A673 (cell line): ENCODE data around the gene PANX2. TPM values are rescaled to one million over a fixed set of nuclear protein-coding genes. Genes with fewer than 3 reads are reported as not detected.

Source experiments
- BruUV-seq: library from RNA; stranded (reverse); fragments of 400-500 nt; replicated peaks from 2 replicates; lab custom pipeline; 2021; lab: Mats Ljungman, UMichigan
- CTCF ChIA-PET: fragments of 300-600 bp; sonication (Branson Sonifier 250); formaldehyde crosslinking; loops from one replicate; lab custom pipeline; 2022; ENCODE audit warnings: antibody characterized with exemption; lab: Charles Lee
- POLR2A ChIA-PET: fragments of 300-600 bp; sonication (Branson Sonifier 250); formaldehyde crosslinking; loops from one replicate; lab custom pipeline; 2022; ENCODE audit warnings: antibody characterized with exemption; ENCODE audit not compliant: low non-redundant PET; lab: Charles Lee
- DNase-seq: peaks from one replicate; pipeline ENCODE4 v3.0.0-alpha.2; 2015; ENCODE audit warnings: low spot score
- H3K27ac ChIP-seq: fragments of 200-600 bp; sonication (generic); 2 replicates; pipeline ENCODE4 v1.5.1; 2016; ENCODE audit warnings: mixed run types, low read depth, mild to moderate bottlenecking, mixed read lengths, antibody characterized with exemption, low read length; ENCODE audit not compliant: poor library complexity, severe bottlenecking
- H3K27me3 ChIP-seq: fragments of 200-600 bp; sonication (generic); replicated peaks from 2 replicates; pipeline ENCODE4 v1.6.1; 2017; ENCODE audit warnings: mixed run types, low read depth, mild to moderate bottlenecking, mixed read lengths, antibody characterized with exemption, low read length; ENCODE audit not compliant: insufficient read depth, poor library complexity
- H3K36me3 ChIP-seq: fragments of 200-600 bp; sonication (generic); 2 replicates; pipeline ENCODE4 v1.6.1; 2016; ENCODE audit warnings: mixed run types, mild to moderate bottlenecking, mixed read lengths, antibody characterized with exemption, low read length; ENCODE audit not compliant: insufficient read depth, poor library complexity, severe bottlenecking
- H3K4me1 ChIP-seq: fragments of 200-600 bp; sonication (generic); 2 replicates; pipeline ENCODE4 v1.6.1; 2017; ENCODE audit warnings: mixed run types, mild to moderate bottlenecking, mixed read lengths, antibody characterized with exemption, low read length; ENCODE audit not compliant: insufficient read depth, poor library complexity, severe bottlenecking
- H3K4me3 ChIP-seq: fragments of 200-600 bp; sonication (generic); 2 replicates; pipeline ENCODE4 v1.5.1; 2016; ENCODE audit warnings: low read depth, mixed run types, mild to moderate bottlenecking, mixed read lengths, low read length; ENCODE audit not compliant: poor library complexity, severe bottlenecking
- H3K9me3 ChIP-seq: fragments of 200-600 bp; sonication (generic); 2 replicates; pipeline ENCODE4 v1.6.1; 2016; ENCODE audit warnings: mixed run types, low read depth, mild to moderate bottlenecking, mixed read lengths, antibody characterized with exemption, low read length; ENCODE audit not compliant: poor library complexity, severe bottlenecking
- CTCF ChIP-seq: fragments of 300-800, 200-600 bp; sonication (generic); conservative IDR thresholded peaks from 2 replicates; pipeline ENCODE4 v1.5.1; 2017; ENCODE audit warnings: low read depth, mild to moderate bottlenecking, antibody characterized with exemption, low read length, moderate library complexity, mixed read lengths
- EZH2 ChIP-seq: fragments of 200-600 bp; sonication (generic); IDR thresholded peaks from 2 replicates; pipeline ENCODE4 v1.6.1; 2017; ENCODE audit warnings: borderline replicate concordance, low read depth, mild to moderate bottlenecking, mixed read lengths, antibody characterized with exemption, low read length; ENCODE audit not compliant: poor library complexity, severe bottlenecking
- intact Hi-C: fragments of 100-400 bp; cut with micrococcal nuclease; formaldehyde crosslinking; loops from one replicate; pipeline ENCODE4 v1.10.0; 2022; ENCODE audit not compliant: unreplicated experiment
- total RNA-seq: library from RNA; stranded (reverse); gene quantifications from 2 replicates; pipeline ENCODE4 v1.2.3, GENCODE V29; 2021

Gene PANX2
- total RNA-seq, 1 experiment from 2014 or later = 7.6 TPM

- no peak overlapping the region for H3K27ac ChIP-seq
- no peaks in the 10 kb centered on the region for H3K27me3 ChIP-seq
- POLR2A ChIA-PET = no interaction called here
- no peak for DNase-seq
- H3K4me3 ChIP-seq = no peak overlapping the region
- intact Hi-C loops = loop anchor here (5.0 kb wide), 1 partner anchor 274 kb away; no protein-coding TSS in a partner anchor
- H3K9me3 ChIP-seq = peaks cover 5% of the 10 kb centered on the region
- no TSS peak for BruUV-seq
- H3K36me3 ChIP-seq = peaks cover 32% of the 10 kb centered on the region
- H3K4me1 ChIP-seq = peaks cover 10% of the 10 kb centered on the region
- TF ChIP-seq CTCF (no peak), EZH2 (no peak)
- CTCF ChIA-PET = no interaction called here
Observed at GRCh38 chr22:50205781-50206569, 35.4 kb downstream of the PANX2 start.

GRCh38 chr22:50206599-50206998 is 36.1 kb downstream of the PANX2 start:
- H3K36me3 ChIP-seq = peaks cover 38% of the 10 kb centered on the region
- ChIA-PET CTCF (no interaction called here), POLR2A (no interaction called here)

More at GRCh38 chr22:50206599-50206998, 36.1 kb downstream of the PANX2 start:
- no peaks in the 10 kb centered on the region for H3K27me3 ChIP-seq
- DNase-seq = peak; percentile 52
- H3K4me3 ChIP-seq = no peak overlapping the region
- no peak overlapping the region for H3K27ac ChIP-seq
- TF ChIP-seq EZH2 (no peak), CTCF (peak; percentile 54)
- peaks cover 5% of the 10 kb centered on the region for H3K9me3 ChIP-seq
- peaks cover 8% of the 10 kb centered on the region for H3K4me1 ChIP-seq
- BruUV-seq = no TSS peak
- intact Hi-C loops = loop anchor here (5.0 kb wide), 1 partner anchor 274 kb away; no protein-coding TSS in a partner anchor
